Stimulated activated CD8-positive, alpha-beta memory T cell treated with anti-CD3 and anti-CD28 coated beads, Interleukin-4, amount 100 ng/mL, for 4 hours (primary cell): ENCODE measurements around the gene ORMDL2.

Source experiments
- DNase-seq, 2 donors: peaks; one replicate each; pipeline ENCODE4 v3.0.0-alpha.2; 2020; ENCODE audit warnings: low read depth in 2 of 2, low spot score in 1 of 2

The ORMDL2 gene, protein sequence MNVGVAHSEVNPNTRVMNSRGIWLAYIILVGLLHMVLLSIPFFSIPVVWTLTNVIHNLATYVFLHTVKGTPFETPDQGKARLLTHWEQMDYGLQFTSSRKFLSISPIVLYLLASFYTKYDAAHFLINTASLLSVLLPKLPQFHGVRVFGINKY

DNA sequence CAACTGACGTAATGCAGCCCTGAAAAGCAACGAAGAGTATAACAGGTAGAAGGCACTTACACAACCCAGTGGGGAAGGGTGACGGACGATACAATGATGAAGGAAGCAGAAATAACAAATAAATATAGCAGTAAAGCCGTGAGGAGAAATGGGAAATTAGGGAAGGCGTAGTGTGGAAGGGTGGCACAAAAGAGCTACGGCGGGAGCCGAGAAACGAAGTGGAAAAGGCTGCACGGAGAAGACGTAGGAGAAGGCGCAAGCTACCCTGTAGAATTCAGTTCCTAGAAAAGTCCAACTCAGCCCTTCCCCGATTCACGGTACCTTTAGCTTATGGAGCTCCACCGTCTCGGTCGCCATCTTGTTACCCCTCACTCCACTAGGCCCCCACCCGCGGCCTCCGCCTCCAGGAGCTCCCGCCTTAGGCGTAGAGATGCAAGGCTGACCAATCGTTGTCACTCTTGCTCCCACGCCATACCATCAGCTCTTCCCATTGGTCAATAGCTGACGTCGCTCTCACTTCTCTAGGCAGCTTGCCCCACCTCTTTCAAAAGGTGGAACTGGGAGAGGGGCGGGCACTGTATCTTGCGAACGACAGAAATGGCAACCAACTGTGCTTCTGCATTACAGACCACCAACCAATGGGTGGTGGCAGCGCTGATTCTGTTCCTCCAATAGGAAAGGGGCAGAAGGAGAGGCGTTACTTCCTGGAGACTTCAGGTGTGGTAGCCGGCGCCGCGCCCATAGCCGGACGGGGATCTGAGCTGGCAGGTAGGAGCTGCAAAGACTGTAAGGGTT, at the start of gene ORMDL2, which contains the start of gene SARNP:
Gene ORMDL2, plus strand, starts transcription at position 697 of the 795 bp plus-strand sequence. CDS start 959 bp downstream, outside the sequence.
Gene SARNP, minus strand, starts transcription at position 380 of the 795 bp plus-strand sequence. Its CDS starts 23 bp downstream, at position 357.
- DNase-seq: peak; percentile 89 to 95

DNA sequence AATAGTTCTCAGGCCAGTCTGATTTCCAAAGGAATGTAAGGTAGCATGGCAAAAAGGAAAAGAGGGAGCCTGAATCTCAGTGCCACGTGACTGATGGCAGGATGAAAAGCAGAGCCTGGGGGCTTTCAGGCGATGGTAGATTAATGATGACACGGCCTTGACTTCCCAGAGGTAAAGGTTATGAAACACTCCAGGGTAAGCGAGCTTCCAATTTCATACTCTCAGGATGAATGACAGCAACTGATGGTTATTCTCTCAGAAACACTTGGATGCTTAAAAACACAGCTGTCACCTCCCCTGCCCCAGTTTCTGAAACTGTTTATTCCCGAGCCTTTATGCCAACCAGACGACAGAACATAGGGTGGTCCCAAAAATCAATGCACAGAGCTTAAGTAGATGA, 46.1 kb upstream of the ORMDL2 start:
- DNase-seq: no peak

DNA sequence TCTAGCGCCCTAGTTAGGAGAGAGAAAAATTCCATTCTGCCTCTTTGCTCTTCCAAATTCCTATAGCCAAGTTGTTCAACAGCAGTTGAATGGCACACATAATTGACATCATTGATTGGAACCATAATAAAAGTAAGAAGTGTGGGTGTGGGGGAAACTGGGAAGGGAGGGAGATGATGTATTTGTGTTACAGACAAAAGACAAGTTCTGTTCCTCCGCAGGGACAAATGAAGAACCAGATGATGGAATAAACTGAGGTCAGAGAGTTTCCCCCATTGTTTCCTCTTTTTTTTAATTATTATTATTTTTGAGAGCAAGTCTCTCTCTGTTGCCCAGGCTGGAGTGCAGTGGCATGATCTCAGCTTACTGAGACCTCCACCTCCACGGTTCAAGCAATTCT, 40.0 kb upstream of the ORMDL2 start:
- no peak for DNase-seq

DNA sequence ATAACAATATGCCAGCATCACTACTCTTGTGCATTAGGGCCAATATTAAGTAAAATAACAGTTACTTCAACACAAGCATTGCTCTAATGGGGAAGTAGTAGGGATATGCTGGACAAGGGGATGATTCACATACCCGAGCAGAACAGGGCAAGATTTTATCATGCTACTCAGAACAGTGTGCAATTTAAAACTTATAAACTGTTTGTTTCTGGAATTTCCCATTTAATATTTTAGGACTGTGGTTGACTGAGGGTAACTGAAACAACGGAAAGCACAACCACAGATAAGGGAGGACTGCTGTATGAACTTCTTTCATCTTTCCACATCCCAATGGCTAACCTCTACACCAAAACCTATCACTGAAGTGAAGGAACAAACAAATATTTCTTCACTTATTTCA, 37.2 kb upstream of the ORMDL2 start:
- no peak for DNase-seq

DNA sequence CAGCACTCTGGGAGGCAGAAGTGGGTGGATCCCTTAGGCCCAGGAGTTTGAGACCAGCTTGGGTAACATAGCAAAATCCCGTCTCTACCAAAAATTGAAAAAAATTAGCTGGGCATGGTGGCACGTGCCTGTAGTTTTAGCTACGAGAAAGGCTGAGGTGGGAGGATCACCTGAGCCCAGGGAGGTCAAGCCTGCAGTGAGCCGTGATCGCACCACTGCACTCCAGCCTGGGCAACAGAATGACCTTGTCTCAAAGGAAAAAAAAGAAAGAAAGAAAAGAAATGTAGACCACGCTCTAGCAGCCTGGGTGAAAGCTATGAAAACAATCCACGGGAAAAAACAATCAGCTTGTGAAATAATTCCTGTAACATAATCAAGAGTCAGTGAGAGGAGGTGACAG, 29.3 kb upstream of the ORMDL2 start:
- DNase-seq: no peak

DNA sequence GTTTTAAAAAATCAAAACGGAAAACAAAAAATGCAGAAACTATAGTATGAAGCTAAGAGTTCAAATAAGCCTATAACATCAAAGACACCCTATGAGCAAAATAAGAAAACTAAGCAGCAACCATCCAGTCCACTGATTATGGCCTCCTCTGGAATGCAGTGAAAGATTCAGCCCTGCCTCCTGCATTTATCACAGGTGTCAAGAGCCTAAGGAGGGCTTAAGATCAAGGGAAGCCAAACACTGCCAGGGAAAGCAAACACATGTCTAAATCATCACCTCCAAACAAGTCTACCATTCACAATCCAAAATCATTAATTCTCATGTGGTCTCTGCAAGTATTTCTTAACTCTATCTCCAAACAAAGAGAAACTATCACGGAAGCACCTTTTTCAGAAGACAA, 28.7 kb upstream of the ORMDL2 start:
- no peak for DNase-seq

DNA sequence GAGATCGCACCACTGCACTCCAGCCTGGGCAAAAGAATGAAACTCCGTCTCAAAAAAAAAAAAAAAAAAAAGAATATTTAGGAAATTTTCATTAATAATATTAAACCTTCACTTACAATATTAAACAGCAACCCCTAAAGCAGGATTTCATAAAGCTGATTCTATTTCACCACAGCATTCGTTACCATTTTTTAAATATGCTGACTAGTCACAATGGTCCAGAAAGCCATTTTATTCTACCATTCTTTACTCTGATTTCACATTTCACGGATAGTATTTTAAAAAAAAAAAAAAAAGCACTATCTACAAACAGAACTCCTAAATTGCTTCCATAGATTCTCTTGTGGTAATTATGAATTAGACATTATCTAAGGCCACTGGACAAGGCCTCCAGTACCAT, 27.9 kb upstream of the ORMDL2 start:
- no peak for DNase-seq

DNA sequence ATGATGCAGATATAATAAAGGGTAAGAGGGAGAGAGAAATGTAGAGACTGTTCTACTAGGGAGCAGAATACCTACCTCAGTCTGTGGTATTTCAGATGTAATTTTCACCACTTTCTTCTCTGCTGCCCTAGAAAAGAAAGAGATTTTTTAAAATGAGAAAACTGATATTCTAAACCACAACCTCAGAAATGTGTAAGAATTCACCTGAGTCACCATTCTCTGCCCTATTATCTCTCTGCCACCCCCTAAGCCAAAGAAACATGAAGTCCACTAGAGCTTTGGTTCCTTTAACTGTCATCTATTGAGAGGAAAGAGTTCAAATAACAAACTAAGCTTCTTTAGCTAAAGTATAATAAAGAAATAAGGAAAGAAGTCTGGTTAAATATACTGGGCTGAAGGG, 21.9 kb upstream of the ORMDL2 start:
- no peak for DNase-seq

DNA sequence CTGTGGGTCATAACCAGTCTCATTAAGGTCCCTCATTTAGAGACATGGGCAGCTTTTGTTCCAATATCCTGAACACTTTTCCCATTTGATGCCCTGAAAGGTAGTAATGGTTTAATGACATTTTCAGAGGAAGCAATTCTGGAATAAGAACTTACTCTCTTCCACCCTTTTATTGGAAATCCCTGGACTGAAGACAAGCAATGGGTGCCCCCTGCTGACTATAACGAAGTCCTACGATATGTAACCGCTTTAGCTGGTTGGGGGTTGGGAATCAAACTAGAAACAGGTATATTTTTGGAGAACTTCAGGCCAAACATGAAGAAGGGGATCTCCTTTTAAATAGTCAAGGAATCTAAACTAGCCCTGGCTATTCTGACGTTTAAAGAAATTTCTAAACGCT, 20.8 kb upstream of the ORMDL2 start:
- no peak for DNase-seq

DNA sequence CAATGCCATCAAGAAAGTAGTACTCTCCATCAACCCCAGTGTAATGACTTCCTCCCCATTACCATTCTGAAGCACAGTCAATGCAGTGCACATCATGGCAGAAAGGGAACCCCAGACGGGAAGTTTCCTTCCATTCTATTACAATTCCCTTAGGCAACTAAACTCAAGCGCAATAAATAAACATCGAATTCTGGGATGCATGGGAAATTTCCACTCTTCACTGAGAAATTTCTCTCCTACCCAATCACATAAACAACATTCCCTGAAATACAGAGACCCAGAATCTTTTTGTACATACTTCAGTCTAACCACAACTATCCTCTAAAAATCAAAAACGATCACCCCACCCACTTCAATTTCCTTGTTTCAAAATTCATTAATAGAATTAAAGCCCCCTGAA, 20.3 kb upstream of the ORMDL2 start:
- no peak for DNase-seq

DNA sequence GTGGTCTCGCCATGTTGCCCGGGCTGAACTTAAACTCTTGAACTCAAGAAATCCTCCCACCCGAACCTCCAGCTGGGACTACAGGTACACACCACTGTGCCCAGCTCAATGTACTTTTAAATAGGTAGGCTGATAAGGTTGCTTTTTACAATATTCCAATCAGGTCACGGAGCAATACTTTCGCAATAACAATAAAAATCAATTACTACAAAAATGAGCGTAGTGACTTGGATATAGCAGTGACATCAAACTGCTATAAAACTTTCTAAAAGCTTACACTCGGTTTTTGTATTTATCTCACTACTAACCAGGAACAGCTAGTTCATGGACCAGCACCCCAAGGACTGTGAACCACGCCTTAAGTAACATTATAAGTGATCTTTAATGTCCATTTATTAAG, 10.9 kb upstream of the ORMDL2 start:
- no peak for DNase-seq

DNA sequence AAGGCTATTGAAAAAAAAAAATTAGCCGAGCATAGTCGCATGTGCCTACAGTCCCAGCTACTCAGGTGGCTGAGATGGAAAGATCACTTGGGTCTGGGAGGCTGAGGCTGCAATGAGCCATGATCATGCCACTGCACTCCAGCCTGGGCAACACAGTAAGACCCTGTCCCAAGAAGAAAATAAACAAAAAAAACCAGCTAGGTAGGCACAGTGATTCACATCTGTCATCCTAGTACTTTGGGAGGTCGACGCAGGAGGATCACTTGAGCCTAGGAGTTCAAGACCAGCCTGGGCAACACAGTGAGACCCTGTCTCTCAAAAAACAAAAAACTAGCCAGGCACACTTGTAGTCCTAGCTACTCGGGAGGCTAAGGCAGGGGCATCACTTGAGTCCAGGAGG, 8.6 kb upstream of the ORMDL2 start:
- no peak for DNase-seq

DNA sequence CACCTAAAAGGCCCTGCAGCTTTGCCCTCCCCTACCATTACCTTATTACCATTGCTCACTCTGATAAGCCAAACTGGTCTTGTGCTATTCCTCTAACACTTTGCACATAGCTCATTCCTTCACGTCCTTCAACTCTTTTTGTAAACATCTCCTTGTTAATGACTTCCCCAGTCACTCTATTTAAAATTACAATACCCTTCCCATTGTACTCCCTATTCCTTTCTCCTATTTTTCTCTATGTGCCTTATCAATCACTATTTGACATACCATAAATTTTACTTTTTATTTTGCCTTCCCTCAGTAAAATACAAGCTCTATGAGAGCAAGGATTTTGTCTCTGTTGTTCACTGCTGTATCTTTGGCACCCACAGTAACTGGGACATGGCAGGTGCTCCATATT, 5.8 kb upstream of the ORMDL2 start:
- DNase-seq: no peak

DNA sequence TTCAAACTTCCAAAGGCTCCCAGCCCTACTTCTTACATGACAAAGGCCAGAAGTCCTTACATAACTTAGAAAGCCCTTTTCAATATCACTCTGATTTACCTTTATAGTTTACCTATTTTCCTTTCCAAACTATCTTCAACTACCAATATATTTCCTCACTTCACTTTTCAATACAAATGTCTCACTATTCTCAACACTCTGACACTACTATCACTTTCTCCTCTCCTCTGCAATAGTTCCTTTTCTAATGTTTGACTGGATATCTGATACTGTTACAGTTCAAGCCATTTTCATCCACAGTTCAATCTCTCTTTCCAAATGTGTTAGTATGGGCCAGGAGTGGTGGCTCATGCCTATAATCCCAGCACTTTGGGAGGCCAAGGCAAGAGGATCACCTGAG, 3.6 kb upstream of the ORMDL2 start:
- DNase-seq: no peak

DNA sequence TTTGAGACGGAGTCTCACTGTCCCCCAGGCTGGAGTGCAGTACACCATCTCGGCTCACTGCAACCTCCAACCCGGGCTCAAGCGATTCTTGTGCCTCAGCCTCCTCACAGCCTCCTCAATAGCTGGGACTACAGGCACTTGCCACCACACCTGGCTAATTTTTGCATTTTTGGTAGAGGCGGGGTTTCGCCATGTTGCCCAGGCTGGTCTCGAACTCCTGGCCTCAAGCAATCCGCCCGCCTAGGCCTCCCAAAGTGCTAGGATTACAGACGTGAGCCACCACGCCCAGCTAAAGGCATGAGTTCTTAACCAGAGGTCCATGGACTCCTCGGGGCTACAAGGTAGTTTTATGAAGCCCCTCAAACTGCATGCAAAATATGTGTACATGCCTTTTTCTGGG, 2.4 kb upstream of the ORMDL2 start:
- DNase-seq: no peak

DNA sequence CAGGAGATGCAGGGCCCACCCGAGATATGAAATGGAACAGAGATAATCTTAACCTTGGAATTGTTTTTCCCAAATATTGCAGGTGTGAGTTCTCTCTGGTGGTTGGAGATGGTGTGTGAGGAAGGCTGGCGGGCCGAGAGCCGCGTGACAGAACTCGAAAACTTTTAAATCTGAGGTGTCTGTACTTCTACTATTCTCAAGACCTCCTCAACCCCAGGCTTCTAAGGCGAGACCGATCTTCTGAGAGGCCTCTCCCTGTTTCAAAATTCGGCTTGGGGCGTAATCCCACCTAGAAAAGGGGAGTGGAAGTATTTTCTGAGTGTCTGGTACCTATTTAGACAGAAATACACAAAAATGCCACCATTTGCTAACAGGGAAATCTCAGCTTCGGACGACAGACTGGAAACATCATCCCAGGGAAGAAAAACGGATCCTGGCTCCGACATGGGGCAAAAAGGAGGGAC, 928 bp upstream of the ORMDL2 start:
- no peak for DNase-seq

DNA sequence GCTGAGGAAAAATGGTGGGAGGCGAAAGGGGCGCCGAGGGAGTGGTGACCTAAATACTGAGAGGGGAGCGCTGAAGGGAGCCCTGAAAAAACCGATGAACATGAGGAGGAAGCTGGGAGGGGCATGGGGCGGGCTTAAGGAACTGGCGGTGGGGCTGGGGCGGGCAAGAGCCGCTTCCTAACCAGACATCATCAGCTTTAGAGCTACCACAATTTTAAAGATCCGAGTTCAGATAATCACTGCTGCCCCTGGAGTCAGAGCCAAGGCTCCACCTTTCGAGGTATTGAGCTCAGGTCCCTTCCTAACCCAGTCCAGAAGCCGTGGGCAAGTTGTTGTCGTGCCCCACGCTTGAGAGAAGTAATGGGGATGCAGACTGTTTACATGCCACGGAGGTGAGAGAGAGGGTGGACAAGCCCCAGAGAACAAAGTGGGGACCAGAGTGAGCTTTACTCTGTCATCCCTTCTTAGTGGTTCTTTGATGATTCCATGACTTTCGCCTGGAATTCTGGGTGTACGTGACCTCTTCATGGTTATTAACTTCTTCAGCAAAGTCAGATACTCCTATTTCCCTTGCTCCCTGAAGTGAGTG, 393 bp downstream of the ORMDL2 start:
- DNase-seq: no peak

DNA sequence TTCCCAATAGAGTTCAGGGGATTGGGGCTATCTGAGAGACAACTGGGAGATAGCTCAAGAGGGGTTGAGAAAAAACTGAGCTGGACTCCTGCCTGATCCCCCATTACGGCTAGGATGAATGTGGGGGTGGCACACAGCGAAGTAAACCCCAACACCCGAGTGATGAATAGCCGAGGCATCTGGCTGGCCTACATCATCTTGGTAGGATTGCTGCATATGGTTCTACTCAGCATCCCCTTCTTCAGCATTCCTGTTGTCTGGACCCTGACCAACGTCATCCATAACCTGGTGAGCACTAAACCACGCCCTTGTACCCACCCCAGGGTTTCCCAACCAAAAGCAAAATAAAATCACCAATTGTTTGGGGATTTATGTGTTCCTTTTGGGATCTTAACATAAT, 1.0 kb downstream of the ORMDL2 start:
- DNase-seq: no peak

DNA sequence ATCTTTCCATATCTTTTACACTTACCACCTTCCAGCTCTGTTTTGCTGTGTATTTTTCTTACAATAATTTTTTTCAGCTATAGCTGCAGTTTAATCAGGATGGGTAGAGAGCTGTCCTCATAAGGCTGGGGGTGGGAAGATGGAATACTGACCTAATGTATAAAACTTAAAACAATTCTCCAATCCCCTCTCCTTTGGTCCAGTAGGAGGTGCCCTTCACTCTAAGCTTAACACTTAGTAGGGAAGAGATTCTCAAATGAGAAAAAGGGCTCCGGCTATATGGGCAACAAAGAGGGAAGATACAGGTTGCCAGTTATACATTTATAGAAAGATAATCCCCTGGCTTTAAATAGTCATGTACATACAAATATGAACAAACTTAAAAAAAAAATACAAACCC, 2.8 kb downstream of the ORMDL2 start:
- no peak for DNase-seq

DNA sequence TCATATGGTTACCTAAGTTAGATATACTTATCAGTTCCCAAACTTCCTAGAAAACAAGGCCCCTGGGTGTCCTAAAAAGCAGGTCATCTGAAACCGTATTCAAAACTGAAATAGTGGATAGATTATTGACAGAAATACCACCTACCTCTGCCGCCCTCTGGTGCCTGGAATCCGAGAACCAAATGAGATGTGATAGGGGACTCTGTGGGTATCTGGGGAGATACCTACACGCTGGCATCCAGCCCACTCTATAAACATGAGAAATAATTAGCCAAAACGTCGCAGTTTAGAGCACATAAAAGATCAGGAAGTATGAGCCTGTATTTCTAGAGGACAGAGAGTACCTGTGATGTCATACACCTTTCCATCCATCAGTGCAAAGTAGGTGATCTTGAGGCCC, 4.4 kb downstream of the ORMDL2 start:
- DNase-seq: no peak

DNA sequence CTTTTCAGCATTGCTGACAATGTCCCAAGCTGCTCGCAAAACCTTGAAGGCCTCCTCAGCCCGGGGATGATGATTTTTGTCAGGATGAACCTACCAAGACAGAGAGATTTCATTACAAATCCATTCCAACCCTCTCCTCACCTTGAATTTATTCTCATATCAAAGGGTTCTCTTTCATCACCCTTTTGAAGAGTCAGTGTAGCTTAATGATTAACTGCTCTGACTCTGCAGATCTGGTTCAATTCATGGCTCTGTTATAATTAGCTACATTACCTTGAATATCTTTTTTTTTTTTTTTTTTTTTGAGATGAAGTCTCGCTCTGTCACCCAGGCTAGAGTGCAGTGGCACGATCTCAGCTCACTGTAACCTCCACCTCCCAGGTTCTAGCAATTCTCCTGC, 5.6 kb downstream of the ORMDL2 start:
- DNase-seq: no peak

DNA sequence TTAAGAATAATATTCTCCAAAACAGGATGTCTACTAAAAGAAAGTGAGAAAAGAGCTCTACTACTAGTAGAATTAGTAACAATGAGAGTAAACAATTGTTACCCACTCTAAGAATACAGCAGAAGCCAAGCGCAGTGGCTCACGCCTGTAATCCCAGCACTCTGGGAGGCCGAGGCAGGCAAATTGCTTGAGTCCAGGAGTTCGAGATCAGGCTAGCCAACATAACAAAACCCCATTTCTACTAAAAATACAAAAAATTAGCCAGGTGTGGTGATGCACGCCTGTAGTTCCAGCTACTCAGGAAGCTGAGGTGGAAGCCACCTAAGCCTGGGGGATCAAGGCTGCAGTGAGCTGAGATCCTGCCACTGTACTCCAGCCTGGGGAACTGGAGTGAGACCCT, 6.9 kb downstream of the ORMDL2 start:
- no peak for DNase-seq
